ENCODE results near the gene SORL1.
"Not testable (repeated sequence)": the region's sequence is repeated elsewhere in the genome, so short reads cannot be mapped to it uniquely, and the experiment has no call there.

The SORL1 gene

DNA sequence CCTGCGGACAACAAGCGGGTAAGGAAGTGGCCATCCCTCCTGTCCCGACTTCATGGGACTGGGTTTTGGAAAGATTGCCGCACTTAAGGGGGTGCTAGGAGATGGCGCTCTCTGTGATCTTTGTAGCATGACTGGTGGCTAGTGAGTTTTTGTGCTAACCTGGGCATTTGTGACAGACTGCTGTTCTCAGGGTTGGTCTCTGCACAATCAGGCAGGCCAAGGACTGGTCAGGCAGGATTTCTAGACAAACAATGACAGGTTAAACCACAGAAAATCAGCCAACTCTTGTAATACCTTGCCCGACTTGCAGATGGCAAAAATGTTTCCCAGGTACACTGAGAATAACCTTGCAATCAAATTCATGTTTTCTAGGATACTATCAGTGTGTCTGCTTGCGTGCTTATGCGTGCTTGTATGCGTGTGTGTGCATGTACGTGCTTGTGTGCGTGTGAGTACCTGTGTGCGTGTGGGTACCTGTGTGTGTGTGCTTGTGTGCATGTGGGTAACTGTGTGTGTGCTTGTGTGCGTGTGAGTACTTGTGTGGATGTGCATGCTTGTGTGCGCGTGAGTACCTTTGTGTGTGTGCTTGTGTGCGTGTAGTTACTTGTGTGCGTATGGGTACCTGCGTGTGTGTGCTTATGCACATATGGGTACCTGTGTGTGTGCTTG, 26.2 kb downstream of the SORL1 start:
- no peak for DNase-seq (ENCODE audit: low read depth in 2 of 2)

GRCh38 chr11:121478895-121479697, 27.0 kb downstream of the SORL1 start:
- DNase-seq (ENCODE audit: low read depth in 2 of 2), result no peak

GRCh38 chr11:121479698-121480238, 27.7 kb downstream of the SORL1 start:
- no peak for DNase-seq (ENCODE audit: low read depth in 2 of 2)

GRCh38 chr11:121481484-121482230, 29.5 kb downstream of the SORL1 start:
- DNase-seq (ENCODE audit: low read depth in 2 of 2), result not testable (repeated sequence)

GRCh38 chr11:121482231-121483129, 30.4 kb downstream of the SORL1 start:
- DNase-seq (ENCODE audit: low read depth in 2 of 2), result peak in 1 of 2 donors; percentile 35

GRCh38 chr11:121483805-121484480, 31.8 kb downstream of the SORL1 start:
- DNase-seq (ENCODE audit: low read depth in 2 of 2), result no peak

DNA sequence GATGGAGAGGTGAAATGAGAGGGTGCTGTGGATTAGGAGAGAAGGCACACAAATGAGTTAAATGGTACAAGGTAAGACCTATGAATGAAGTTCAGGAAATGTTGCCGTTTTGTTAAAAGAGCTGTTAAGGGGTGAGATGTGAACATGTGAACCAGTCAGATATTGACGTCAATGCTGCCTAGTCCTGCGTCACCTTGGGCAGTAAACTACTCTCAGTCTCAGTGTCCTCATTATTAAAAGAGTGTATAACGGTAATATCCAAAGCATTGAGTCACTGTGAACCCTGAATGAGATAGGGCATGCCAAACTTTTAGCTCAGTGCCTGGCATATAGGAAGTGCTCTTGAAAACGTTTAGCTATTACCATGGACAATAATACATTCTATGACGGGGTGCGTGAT, 33.1 kb downstream of the SORL1 start:
- DNase-seq (ENCODE audit: low read depth in 2 of 2), result no peak

GRCh38 chr11:121486054-121486453, 33.9 kb downstream of the SORL1 start:
- DNase-seq (ENCODE audit: low read depth in 2 of 2), result no peak

GRCh38 chr11:121487191-121487590, 35.1 kb downstream of the SORL1 start:
- DNase-seq (ENCODE audit: low read depth in 2 of 2), result no peak

GRCh38 chr11:121488170-121488569, 36.1 kb downstream of the SORL1 start:
- DNase-seq (ENCODE audit: low read depth in 2 of 2), result no peak

DNA sequence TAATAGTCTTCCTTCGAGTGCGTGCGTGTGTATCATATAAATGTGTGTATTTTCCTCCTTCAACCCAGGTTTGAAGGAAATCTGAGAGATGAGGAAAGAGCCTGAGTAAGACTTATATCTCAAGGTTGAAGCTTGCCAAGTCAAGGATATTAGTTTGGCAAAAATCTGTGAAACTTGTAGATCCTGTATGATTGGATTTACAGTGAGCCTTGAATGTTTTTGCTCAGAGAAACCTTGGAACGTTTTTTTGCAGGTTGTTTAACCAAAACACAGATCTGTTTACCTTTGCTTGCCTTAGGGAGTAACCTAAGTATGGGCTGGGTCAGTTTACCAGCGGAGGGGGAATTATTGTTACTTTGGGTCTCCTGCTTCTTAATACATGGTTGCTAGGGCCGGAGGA, 36.5 kb downstream of the SORL1 start:
- DNase-seq (ENCODE audit: low read depth in 2 of 2), result no peak

DNA sequence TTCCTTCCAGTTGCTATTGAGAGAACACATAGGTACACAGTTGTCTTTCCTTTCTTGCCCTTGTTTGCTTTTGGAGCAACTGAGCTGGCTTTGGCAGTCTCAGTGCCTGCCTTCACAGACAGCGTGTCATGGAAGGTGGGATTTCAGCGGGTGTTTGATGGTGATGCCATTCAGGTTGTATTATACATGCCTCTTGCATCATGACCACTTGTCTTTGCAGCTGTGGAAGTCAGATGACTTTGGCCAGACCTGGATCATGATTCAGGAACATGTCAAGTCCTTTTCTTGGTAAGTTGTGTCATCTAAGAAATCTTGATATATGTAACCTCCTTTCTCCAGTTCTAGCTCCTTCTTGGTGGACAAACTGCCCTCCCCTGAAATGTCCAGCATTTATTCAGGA, 37.7 kb downstream of the SORL1 start:
- DNase-seq (ENCODE audit: low read depth in 2 of 2), result no peak

GRCh38 chr11:121494355-121495099, 42.4 kb downstream of the SORL1 start:
- peak in 1 of 2 donors; percentile 47 for DNase-seq (ENCODE audit: low read depth in 2 of 2)

DNA sequence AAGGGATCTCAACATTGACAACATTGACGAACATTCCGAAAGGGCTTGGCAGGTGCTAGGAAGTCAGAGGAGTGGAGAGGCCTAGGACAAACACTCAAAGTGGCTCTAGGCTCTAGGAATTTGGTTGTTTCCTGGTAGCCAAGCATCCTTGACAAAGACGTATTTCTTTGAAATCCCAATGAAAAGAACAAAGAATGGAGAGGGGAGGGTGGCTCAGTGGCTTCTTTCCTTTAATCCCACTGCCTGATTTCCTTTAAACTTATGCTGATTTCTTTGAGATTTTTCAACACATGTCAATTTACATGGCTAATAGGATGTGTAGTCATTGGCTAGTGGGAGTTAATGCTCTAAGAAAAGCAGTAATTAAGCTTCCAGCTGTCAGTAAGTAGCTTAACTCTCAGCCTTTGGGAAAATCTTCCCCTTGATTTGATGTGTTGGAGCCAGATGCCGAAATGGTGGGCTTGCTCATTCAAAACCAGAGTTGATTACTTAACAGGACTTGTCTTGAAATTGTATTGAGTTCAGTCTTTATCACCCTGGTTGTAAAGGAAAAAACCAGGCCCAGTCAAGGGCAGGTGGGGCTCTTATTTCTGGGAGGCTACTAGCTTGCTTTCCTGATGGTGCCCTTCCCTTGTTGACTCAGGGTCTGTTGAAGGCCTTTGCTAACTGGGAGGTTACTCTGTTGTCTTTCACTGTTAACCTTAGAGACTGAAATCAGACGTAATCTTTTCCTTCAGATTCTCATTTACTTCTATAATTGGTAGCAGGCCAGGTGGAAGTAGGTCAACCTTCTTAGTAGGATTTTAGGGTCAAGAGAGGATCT, 45.3 kb downstream of the SORL1 start:
- DNase-seq (ENCODE audit: low read depth in 2 of 2), result no peak

GRCh38 chr11:121499405-121499804, 47.3 kb downstream of the SORL1 start:
- DNase-seq (ENCODE audit: low read depth in 2 of 2), result no peak

DNA sequence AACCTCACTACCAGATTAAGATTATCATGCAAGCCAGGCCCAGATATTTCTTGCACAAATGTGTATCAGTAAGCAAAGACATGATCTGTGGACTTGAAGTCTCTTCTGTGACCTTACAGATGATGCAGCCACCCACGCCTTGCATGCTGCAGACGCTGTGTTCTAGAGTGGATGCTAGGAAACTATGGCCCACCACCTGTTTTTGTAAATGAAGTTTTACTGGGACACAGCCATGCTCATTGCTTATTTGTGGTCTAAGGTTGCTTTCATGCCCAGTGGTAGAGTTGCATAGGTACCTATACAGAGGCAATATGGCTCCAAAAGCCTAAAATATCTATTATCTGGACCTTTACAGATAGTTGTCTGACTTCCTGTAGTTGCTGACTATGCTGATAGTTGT, 48.2 kb downstream of the SORL1 start:
- no peak for DNase-seq (ENCODE audit: low read depth in 2 of 2)

- DNase-seq (ENCODE audit: low read depth in 2 of 2), result no peak
Observed at GRCh38 chr11:121500717-121501116, 48.6 kb downstream of the SORL1 start.

- no peak for DNase-seq (ENCODE audit: low read depth in 2 of 2)
Observed at GRCh38 chr11:121503051-121503450, 50.9 kb downstream of the SORL1 start.

DNA sequence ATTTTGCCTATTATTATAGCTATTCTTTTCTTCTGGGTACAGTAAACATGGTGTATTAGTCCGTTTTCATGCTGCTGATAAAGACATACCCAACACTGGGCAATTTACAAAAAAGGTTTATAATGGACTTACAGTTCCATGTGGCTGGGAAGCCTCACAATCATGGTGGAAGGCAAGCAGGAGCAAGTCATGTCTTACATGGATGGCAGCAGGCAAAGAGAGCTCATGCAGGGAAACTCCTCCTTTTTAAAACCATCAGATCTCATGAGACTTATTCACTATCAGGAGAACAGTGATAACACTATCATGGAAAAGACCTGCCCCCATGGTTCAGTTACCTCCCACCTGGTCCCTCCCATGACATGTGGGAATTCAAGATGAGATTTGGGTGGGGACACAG, 54.1 kb downstream of the SORL1 start:
- DNase-seq (ENCODE audit: low read depth in 2 of 2), result not testable (repeated sequence)

Measured in stimulated activated CD8-positive, alpha-beta memory T cell treated with anti-CD3 and anti-CD28 coated beads, Interleukin-15, amount 100 ng/mL, for 4 hours (primary cell).